ENCODE measurements around the gene PRUNE2.

PRUNE2 gene

GRCh38 chr9:76654051-76654461 lies 251.9 kb downstream of the PRUNE2 start:
- FAIRE-seq = no peak

GRCh38 chr9:76652894-76653293 lies 253.0 kb downstream of the PRUNE2 start:
- FAIRE-seq = no peak

DNA sequence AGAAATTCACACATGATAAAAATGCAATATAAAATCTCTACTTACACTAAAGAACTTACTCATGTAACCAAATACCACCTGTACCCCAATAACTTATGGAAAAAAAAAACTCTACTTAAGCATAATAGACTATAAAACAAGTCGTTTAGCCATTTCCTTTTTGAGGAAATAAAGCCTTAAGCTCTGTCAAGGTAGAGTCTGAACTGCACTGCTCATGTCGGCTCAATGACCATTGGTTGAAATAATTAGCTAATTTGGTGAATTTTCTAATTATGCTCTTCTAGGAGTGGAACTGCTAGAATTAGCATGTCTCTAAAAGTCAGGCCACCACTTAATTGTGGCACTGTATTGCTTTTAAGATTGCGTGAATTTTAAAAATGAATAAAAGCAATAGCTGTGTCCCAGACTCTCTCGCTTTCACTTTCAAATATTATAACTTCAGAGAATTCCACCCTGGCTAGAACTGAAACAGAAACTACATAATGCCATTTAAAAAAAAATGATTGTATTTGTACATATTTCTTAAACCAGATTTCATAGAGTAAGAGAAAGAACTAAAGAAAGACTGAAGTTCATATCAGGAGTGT lies 254.7 kb downstream of the PRUNE2 start:
- FAIRE-seq = peak; percentile 73

- no peak for FAIRE-seq
Measured at GRCh38 chr9:76650692-76651091, 255.2 kb downstream of the PRUNE2 start.

DNA sequence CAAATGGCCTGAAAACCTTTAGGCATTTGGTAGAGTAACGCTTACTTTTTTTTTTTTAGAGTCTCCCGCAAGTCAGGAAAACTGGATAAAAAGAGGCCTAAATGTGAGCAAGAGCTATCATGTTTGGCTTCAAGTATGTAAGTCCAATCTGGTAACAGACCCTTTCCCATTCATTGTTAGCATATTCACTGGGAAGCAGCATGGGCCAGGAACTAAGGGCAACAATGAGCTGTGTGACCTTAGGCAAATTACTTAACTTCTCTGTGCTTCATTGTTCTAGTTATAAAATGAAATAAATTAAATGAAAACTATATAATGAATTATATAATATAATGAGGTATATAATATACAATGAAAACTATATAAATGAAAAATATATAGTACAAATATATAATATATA lies 256.0 kb downstream of the PRUNE2 start:
- peak; percentile 96 for FAIRE-seq

- no peak for FAIRE-seq
Measured at GRCh38 chr9:76646249-76646648, 259.7 kb downstream of the PRUNE2 start.

DNA sequence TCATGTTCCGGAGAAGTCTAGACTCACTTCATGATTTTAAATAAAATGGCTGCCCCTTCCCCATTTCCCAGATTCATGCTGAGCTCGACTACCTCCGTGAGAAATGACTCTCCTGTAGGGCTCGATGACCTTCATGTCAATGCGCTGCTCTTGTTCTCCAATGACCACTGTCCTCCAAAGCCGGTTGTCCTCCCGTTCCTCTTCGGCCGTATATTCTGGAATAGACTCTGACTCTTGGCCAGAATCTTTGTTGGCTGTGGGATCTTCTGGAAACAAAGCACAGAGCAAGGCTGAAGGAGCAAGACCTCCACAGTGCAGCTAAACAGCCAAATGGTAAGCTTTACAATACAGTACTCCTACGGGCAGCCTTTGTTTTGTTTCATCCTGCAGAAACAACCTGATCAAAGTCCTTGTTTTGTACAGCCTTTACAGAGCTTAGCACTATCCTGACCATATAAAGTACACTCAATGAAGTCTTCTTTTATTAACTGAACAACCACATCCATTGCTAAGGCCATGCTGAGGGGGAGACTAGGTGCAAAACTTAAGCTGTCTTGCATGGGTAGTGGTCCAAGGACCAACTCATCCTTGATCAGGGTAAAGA lies 261.2 kb downstream of the PRUNE2 start:
- FAIRE-seq = no peak

DNA sequence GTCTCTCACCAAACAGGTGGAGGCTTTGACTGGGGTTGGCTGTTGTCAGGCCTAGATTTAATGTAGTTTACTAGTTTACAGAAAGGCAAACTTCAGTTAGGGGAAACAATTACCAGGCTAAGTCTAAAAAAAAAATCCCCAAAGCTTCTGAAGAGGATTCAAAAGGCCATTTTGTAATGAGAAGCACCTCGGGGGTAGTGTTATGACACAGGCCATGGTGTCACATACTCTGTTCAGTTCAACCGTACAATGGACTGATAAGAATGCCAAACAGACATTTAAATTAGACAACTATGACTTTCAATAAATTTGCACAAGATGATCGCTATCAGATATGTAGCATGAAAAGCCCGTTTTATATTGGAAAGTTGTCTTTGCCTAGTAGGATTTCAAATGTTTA lies 261.7 kb downstream of the PRUNE2 start:
- FAIRE-seq = no peak

GRCh38 chr9:76643399-76644117 lies 262.4 kb downstream of the PRUNE2 start:
- FAIRE-seq = no peak

GRCh38 chr9:76642701-76643209 lies 263.2 kb downstream of the PRUNE2 start:
- no peak for FAIRE-seq

- FAIRE-seq = no peak
Measured at GRCh38 chr9:76642074-76642473, 263.8 kb downstream of the PRUNE2 start.

- FAIRE-seq = no peak
Measured at GRCh38 chr9:76638001-76638400, 267.9 kb downstream of the PRUNE2 start.

GRCh38 chr9:76637416-76637815 lies 268.5 kb downstream of the PRUNE2 start:
- FAIRE-seq = no peak

DNA sequence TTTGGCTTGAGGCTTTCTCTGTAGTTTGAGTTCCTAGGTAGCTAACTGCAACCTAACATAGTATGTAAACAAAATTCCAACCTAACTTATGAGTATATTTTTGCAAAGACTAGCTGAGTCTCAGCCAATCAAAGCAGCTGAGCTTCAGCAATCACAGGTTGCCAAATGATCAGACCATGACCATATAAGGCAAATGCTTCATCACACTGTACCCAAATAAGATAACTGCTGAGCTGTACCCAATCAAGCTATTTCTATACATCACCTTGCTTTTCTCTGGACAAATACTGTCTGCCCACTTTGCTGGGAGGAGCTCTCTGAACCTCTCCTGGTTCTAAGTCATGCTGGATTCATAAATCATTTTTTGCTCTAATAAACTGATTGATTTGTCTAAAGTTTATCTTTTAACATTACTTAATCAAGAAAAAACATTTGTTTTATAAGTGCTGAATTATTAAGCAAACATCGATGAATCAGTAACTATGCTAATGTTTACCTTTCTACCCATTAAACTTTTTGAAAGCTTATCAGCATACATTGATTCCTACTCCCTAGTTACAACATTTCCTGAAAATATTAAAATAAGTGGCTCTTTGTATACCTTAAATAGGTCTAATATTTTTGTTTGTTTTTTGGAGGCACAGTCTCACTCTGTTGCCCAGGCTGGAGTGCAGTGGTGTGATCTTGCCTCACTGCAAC lies 271.4 kb downstream of the PRUNE2 start:
- FAIRE-seq = no peak

- no peak for FAIRE-seq
Measured at GRCh38 chr9:76630916-76631315, 275.0 kb downstream of the PRUNE2 start.

DNA sequence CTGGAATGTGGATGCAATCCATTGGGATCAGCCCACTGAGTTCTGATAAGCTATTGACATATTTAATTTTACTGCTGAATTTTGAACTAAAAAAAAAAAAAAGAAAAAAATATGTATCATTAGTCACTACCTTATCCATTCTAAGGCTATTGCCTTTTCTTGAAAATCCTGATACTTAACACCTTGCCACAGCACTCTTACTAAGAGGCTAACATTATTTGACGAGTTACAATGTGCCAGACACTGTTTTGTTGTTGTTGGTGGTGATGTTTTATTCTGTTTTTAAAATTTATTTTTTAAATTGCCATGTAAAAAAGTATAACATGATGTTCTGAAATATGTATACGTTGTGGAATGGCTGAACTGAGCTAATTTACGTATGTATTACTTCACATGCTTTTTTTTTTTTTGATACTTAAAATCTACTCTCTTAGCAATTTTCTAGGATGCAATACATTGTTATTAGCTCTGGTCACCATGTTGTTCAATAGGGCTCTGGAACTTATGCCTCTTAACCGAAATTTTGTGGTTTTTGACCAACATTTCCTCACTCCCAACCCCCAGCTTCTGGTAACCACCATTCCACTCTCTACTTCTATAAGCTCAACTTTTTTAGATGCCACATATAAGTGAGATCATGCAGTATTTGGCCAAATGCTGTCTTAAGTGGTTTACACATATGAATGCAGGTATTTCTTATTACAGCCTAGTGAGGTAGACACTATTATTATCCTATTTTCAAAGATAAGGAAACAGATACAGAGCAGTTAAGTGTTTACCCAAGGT lies 276.5 kb downstream of the PRUNE2 start:
- no peak for FAIRE-seq

- no peak for FAIRE-seq
Measured at GRCh38 chr9:76628155-76628554, 277.8 kb downstream of the PRUNE2 start.

DNA sequence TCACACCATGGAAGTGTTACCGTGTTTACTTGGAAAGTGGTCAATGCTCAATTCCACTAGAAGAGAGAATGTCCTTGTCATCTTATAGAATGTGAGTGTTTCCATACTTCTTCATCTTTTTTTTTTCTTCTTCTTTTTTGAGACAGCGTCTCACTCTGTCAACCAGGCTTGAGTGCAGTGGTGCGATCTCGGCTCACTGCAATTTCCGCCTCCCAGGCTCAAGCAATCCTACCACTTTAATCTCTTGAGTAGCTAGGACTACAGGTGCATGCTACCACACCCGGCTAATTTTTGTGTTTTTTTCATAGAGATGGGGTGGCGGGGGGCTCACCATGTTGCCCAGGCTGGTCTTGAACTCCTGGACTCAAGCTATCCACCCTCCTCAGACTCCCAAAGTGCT lies 278.9 kb downstream of the PRUNE2 start:
- no peak for FAIRE-seq

- no peak for FAIRE-seq
Measured at GRCh38 chr9:76626141-76626540, 279.8 kb downstream of the PRUNE2 start.

DNA sequence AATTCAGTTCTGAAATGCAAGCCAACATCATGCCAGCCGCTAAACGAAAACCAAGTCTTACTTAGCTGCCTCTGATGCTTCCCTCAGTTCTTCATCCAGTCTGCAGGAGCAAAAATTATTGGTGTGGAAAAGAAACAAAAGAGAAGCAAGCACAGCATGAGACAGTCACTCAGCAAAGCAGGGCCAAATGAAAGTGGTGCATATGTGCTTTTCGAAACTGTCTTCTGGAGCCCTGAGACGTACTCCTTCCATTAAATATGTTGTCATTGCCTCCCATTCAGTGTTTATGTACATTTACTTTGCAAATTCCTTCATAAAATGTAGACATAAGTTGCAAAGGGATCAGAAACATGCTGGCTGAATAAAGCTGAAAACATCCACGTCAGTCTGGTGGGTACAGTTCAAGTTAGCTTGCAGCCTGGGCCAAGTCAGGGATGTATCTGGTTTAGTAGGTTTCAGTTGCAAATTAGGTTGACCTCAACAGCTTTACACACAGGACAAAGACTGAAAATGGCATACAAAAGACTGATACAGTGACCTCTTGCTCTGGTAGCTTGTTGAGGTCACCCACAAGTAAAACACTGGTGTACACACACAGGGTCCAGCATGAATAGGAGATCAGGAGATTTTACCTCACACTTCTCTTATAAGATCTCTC lies 281.4 kb downstream of the PRUNE2 start:
- FAIRE-seq = no peak

- no peak for FAIRE-seq
Measured at GRCh38 chr9:76620996-76621395, 284.9 kb downstream of the PRUNE2 start.

GRCh38 chr9:76620581-76620980 lies 285.3 kb downstream of the PRUNE2 start:
- FAIRE-seq = no peak

Measured in A204.1 (cell line).